ENCODE results near the gene B4GALNT1.
"Not testable (repeated sequence)": the region's sequence is repeated elsewhere in the genome, so short reads cannot be mapped to it uniquely, and the experiment has no call there.

B4GALNT1 gene

GRCh38 chr12:57606821-57607220 lies 26.2 kb downstream of the B4GALNT1 start:
- no peak for DNase-seq

- no peak for DNase-seq
Observed at GRCh38 chr12:57606399-57606798, 26.6 kb downstream of the B4GALNT1 start.

GRCh38 chr12:57605811-57606311 lies 27.1 kb downstream of the B4GALNT1 start:
- no peak for DNase-seq

GRCh38 chr12:57604992-57605810 lies 27.8 kb downstream of the B4GALNT1 start:
- no peak for DNase-seq

GRCh38 chr12:57604454-57604991 lies 28.5 kb downstream of the B4GALNT1 start, which contains the start of gene DTX3:
DTX3 (plus strand) TSS chr12:57604824; CDS start chr12:57606518, 1,694 bp downstream.
- DNase-seq = no peak

GRCh38 chr12:57603815-57604453 lies 29.1 kb downstream of the B4GALNT1 start:
- no peak for DNase-seq

- no peak for DNase-seq
Observed at GRCh38 chr12:57603324-57603723, 29.7 kb downstream of the B4GALNT1 start.

- no peak for DNase-seq
Observed at GRCh38 chr12:57602544-57602943, 30.5 kb downstream of the B4GALNT1 start.

- no peak for DNase-seq
Observed at GRCh38 chr12:57600395-57600794, 32.6 kb downstream of the B4GALNT1 start.

GRCh38 chr12:57593187-57593586 lies 39.8 kb downstream of the B4GALNT1 start:
- DNase-seq = no peak

- no peak for DNase-seq
Observed at GRCh38 chr12:57592551-57593165, 40.3 kb downstream of the B4GALNT1 start.

- DNase-seq = no peak
Observed at GRCh38 chr12:57591782-57592325, 41.1 kb downstream of the B4GALNT1 start.

- peak; percentile 31 for DNase-seq
Observed at GRCh38 chr12:57590864-57591781, 41.9 kb downstream of the B4GALNT1 start, which contains the start of gene PIP4K2C. PIP4K2C (plus strand) TSS chr12:57591192; CDS start chr12:57591290, 98 bp downstream.

GRCh38 chr12:57590479-57590863 lies 42.5 kb downstream of the B4GALNT1 start:
- DNase-seq = no peak

GRCh38 chr12:57588951-57589610 lies 43.9 kb downstream of the B4GALNT1 start:
- DNase-seq = not testable (repeated sequence)

GRCh38 chr12:57586832-57587429 lies 46.1 kb downstream of the B4GALNT1 start:
- no peak for DNase-seq

- no peak for DNase-seq
Observed at GRCh38 chr12:57586128-57586527, 46.9 kb downstream of the B4GALNT1 start.

- DNase-seq = no peak
Observed at GRCh38 chr12:57585156-57585555, 47.8 kb downstream of the B4GALNT1 start.

- no peak for DNase-seq
Observed at GRCh38 chr12:57584690-57585089, 48.3 kb downstream of the B4GALNT1 start.

GRCh38 chr12:57584050-57584449 lies 49.0 kb downstream of the B4GALNT1 start:
- no peak for DNase-seq

All from NCI-H2081 treated with DMSO at 0.1 percent for 48 hours (cell line).